GM21381 (cell line): ENCODE results near the gene SYNE2.
"Not testable (repeated sequence)": the region's sequence is repeated elsewhere in the genome, so short reads cannot be mapped to it uniquely, and the experiment has no call there.

Experiments
- ATAC-seq: cut with Tn5 transposase; IDR thresholded peaks from one replicate; pipeline ENCODE4 v1.9.1; 2021; ENCODE audit warnings: mild to moderate bottlenecking, moderate library complexity; ENCODE audit not compliant: unreplicated experiment

Gene SYNE2

DNA sequence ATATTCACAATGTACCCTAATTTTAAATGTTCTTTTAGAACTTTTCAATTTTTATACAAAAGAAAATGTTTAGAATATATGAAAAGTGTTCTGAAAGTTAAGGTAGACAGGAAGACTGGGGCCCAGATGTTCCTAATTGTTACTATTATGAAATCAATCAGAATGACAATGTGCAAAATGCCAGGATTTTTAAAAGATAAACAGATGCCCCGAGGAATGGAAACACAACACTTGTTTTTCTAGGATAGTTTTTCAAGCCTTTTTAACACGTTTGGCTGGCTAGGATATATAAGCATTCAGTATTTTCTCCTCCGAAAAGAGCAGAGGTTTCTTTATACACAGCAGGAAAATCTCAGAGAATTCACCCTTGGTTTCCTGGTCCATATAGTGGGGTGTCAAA lies 334.5 kb downstream of the SYNE2 start:
- ATAC-seq: no peak

GRCh38 chr14:64190974-64191502 lies 338.2 kb downstream of the SYNE2 start:
- ATAC-seq: no peak

DNA sequence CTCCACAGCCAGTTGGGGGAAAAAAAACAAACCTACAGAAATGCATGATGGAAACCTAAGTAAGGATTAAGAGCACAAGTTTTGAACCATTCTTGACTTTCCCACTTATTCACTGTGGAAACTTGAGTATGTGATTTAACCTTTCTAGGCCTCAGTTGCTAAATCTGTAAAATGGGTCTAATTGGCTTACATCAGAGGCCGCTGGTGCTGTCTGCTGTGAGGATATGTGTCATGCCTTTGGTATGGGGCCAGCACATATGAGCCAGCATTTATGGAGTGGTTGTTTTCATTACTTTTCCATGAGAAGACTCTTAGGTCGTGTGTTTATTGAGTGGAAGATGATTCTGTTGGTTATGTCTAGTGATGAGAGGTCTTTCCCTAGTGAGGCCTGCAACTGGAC lies 339.0 kb downstream of the SYNE2 start:
- ATAC-seq: no peak

DNA sequence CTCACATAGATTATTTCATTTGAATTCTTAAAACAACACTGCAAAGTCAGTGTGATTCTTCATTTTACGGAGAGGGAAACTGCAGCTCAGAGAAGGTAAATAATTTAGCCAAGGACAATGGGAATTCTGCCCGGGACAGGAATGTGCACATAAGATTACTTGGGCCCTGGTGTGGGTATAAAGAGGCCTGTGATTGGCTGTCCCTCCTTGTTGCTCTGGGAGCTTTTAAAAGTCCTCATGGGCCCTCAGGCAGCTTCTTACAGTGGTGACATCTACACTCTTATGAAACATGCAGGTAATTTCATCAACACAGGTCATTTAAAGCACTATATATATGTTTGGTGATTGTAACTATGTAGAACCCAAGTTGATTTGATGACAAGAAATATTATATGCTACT lies 341.0 kb downstream of the SYNE2 start:
- ATAC-seq: no peak

- ATAC-seq: no peak
Observed at GRCh38 chr14:64194404-64194803, 341.6 kb downstream of the SYNE2 start.

DNA sequence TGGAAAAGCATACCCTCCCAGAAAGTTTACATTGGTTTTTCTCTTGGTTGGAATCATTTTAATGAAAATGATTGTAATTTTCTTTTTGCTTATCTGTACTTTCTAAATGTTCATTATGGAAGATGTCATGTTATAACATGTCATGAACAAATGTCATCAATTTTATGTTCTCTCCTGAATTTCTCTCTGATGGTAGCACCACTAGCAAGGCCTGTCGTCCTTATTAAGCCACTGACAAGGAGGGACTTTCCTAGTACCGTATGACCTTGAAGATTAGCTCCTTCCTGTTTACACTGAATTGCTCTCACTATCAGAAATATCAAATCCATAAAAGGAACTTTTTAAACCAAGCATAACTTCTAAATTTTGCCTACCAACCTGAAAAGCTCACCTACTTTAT lies 342.4 kb downstream of the SYNE2 start:
- ATAC-seq: no peak

- no peak for ATAC-seq
Observed at GRCh38 chr14:64196056-64196455, 343.3 kb downstream of the SYNE2 start.

DNA sequence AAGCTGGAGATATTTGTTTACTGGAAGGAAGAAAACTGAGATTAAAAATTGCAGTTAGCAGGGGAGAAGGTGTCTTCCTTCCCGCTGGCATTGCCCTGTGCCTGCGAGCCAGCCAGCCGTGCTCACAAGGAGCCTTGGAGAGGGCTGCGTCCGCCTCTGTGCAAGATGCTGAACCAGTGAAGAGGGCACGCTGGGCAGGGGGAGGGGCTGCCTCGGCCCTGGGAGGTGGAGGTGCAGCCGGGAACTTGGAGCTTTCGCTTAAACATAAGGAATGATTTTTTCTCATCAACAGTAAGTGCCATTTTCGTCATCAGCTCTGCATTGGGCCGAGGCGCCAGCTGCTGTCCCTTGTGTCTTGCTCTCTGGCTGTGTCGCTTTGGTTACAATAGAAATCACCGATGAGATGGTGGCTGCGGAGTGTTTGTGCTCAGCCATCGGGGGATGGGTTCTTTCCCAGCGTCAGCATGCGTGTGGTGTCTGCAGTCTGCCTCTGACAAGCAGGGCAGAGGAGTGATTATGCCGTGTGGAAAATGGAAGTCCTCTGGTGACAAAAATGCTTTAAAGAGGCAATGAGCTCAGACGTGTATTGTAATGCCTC lies 344.1 kb downstream of the SYNE2 start:
- peak; percentile 45 for ATAC-seq

DNA sequence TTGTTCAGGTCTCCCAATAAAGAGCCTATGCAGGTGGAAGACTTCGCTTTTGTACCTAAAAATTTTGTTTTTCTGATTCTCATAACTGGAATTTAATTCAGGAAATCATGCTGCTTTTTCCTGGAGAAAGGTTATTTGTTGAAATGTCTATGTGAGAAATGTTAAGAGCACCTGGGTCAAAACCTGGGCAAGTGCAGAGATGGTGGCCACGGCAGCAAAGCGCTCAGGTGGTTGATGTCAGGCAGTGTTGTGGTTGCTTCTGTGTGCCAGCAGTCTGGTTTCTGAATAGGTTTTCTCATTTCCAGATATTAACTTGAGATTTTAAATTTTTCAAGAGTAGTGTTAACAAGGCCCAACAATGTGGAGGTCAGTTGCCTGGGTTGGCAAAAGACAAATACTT lies 345.2 kb downstream of the SYNE2 start:
- no peak for ATAC-seq

- ATAC-seq: no peak
Observed at GRCh38 chr14:64198486-64198885, 345.7 kb downstream of the SYNE2 start.

DNA sequence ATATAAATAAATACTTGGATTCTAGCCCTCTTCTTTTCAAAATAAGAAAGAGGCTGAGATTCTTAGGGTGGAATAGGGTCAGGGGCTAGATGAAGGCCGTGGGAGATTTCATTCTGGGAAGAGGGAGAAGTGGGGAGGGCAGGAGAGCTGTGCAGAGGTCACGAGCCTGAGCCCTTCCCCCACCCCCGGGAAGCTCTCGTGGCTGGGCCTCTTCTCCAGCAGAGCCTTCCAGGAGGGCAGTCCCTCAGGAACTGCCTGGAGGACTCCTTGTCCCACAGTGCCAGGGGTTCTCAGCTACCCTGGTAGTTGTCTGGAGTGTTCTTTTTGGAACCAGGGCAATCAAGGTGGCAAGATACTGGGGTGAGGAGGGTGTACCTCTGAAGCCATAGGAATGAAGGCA lies 347.4 kb downstream of the SYNE2 start:
- no peak for ATAC-seq

DNA sequence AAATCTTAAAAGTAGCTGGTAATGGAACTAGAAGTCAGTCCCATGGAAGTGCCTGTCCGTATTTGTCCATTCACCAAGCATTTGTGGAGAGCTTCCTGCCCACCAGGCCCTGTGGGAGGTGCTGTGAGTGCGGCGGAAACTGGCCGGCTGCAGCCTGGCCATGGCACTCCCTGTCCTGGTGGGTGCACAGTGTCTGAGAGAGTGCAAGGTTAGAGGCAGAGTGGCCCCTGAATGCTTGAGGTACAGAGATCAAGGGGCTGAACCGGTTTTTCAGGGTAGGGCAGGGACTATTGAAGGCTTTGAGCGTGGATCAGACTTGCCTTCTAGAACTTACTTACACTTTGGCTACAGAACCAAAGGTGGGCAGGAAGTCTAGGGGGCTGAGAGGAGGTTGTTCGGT lies 348.5 kb downstream of the SYNE2 start:
- ATAC-seq: no peak

DNA sequence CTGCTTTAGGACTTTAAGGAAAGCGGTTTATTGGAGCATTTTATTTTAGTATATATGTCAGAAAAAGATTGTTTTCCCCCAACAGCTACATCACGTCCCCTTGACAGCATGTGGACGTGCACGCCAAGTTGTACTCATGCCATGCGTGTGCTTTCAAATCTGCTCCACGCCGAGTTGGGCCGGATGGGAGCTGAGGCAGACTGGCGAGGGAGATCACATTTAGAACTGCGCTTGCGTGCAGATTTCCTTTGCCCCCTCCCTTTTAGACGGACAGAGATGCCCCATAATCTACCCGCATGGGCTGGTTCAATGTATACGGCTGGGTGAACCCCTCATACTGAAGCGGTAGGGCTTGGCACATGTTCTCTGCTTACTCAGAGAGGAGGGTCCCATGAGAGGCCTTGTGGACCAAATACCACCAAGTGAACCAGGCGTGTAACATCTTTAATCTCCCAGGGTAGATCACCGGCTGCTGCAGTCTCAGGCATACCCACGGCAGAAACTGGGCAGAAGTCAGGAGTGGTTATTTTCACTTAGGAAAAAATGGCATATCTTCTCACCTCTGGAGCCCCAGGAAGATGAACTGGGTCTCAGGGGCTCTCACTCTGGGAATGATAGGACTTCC lies 349.2 kb downstream of the SYNE2 start:
- no peak for ATAC-seq

DNA sequence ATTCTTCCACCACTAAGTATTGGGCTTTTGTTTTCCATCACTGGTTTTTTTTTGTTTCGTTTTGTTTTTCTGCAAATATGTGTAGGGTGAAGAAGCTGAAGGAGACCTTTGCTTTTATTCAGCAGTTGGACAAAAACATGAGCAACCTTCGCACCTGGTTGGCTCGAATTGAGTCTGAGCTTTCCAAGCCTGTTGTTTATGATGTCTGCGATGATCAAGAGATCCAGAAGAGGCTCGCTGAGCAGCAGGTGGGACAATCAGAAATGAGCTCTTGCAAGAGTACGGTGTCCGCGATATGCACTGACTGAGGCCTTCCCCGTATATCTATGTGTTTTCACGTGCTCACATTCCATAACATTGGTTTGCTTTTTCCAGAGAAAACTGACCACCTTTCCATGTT lies 349.9 kb downstream of the SYNE2 start:
- ATAC-seq: no peak

DNA sequence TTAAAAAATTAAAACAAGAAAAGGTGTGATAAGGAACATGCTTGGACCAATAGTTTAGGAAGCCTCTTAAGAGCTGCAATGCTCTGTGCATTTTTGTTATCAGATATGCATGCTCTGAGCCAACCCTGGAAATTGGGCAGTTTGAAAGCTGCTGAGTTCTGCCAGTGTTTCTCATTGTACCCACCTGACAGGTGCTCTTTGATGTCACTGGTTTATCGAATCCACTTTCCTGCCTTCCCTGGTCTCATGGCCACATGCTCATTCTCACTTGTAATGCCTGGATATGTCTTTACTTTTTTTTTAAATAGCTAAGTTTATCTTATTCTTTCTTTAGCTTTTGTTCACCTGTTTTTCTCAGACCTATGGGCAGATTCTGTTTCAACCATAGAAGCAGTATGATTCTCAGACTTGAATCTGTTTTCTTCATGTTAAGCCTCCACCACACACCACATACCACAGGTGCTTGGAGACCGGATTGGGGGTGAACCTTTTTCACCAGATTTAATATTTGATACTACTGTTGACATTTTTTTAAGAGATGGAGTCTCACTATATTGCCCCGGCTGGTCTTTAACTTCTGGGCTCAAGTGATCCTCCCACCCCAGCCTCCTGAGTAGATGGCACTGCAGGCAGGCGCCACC lies 350.7 kb downstream of the SYNE2 start:
- no peak for ATAC-seq

GRCh38 chr14:64208261-64208660 lies 355.5 kb downstream of the SYNE2 start:
- ATAC-seq: no peak

DNA sequence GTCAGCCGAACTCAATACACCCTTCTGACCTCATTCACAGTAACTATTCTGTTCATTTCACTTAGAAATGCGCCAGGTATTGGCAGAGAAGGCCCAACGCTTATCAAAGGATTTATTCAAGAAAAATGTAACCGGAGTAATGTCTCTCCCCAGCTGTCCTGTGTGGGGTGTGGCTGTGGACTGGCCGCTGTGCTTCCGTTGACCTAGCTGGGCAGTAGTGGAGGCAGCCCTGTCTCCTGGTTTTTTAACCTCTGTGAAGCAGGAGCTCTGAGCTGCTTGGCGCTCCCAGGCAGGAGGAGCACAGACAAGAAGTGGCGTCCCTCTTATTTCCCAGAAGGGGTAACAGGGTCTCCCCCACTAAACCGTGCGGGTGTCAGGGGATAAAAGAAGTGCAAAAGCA lies 356.2 kb downstream of the SYNE2 start:
- no peak for ATAC-seq

GRCh38 chr14:64209444-64210131 lies 356.8 kb downstream of the SYNE2 start:
- peak; percentile 69 for ATAC-seq

DNA sequence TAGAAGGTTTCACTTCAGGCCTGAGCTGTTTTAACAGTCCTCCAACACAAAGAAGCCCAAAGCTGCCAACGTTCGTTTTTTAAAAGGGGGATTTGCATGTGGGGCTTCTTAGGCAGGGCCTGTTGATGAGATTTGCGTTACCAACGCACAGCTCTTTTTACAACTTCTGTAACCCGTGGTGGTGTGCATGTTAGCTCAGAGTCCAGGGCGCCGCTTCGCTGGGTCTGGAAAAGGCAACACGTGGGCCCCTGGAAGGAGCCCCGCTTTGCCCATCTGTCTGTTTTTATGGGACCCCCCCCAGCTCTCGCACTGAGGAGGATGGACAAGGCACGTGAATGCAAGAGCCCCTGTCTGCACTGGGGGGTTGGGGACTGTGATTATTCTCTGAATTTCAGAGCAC lies 357.4 kb downstream of the SYNE2 start:
- no peak for ATAC-seq

DNA sequence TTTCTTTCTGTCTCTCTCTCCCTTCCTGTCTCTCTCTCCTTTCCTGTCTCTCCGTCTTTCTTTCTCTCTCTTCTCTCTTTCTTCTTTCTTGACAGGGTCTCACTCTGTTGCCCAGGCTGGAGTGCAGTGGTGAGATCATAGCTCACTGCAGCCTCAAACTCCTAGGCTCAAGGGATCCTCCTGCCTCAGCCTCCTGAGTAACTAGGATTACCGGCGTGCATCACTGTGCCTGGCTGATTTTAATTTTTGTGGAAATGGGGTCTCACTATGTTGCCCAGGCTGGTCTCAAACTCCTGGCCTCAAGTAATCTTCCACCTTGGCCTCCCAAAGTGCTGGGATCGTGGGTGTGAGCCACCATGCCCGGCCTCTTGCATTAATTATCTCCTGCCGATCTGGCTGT lies 358.1 kb downstream of the SYNE2 start:
- not testable (repeated sequence) for ATAC-seq

DNA sequence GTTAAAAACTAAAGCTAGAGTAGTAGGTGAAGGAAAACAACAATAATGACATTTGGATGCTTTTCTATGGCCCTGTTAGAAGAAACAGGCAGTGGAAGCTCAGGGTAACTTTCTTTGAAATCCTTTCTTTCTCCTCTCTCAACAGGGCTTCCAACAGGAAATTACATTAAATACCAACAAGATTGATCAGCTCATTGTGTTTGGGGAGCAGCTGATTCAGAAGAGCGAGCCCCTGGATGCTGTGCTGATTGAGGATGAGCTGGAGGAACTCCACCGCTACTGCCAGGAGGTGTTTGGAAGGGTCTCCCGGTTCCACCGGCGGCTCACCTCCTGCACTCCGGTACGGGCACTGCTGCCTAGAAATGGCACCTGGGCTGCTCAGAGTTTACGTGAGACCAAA lies 359.9 kb downstream of the SYNE2 start:
- no peak for ATAC-seq

DNA sequence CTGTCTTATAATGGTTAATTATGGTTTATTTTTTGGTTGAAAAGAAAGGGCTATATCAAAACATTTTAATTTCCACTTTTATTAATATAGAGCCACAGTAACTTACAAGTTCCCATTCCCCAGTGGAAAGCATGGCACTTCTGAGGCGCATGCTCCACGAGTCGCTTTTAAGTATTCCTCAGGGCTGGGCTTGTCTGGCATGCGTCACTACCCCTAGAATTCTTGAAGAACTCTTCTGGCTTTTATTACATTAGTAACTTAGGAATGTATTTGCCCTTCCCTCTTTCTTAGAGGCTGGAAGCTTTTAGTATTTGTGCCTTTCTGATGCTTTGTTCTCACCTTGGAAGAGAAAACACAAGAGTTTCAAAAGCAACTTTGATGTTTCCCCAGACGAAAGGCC lies 360.3 kb downstream of the SYNE2 start:
- no peak for ATAC-seq
